NCI-H774 (cell line): ENCODE results near the gene MYO18A.
"Not testable (repeated sequence)": the region's sequence is repeated elsewhere in the genome, so short reads cannot be mapped to it uniquely, and the experiment has no call there.

ENCODE experiments used
- DNase-seq: peaks from one replicate; lab custom pipeline; 2025; lab: John Stamatoyannopoulos, UW

The MYO18A gene

GRCh38 chr17:29107933-29108822 lies 72.0 kb downstream of the MYO18A start:
- DNase-seq, result no peak

- no peak for DNase-seq
Measured at GRCh38 chr17:29107084-29107483, 73.1 kb downstream of the MYO18A start.

GRCh38 chr17:29103341-29103740 lies 76.9 kb downstream of the MYO18A start:
- no peak for DNase-seq

- DNase-seq, result no peak
Measured at GRCh38 chr17:29102741-29103181, 77.4 kb downstream of the MYO18A start.

GRCh38 chr17:29102046-29102445 lies 78.2 kb downstream of the MYO18A start:
- DNase-seq, result no peak

GRCh38 chr17:29100296-29100695 lies 79.9 kb downstream of the MYO18A start:
- DNase-seq, result no peak

- no peak for DNase-seq
Measured at GRCh38 chr17:29099527-29099926, 80.7 kb downstream of the MYO18A start.

GRCh38 chr17:29096094-29096493 lies 84.1 kb downstream of the MYO18A start:
- no peak for DNase-seq

- no peak for DNase-seq
Measured at GRCh38 chr17:29095439-29095838, 84.8 kb downstream of the MYO18A start.

GRCh38 chr17:29094101-29094708 lies 86.0 kb downstream of the MYO18A start:
- no peak for DNase-seq

- DNase-seq, result no peak
Measured at GRCh38 chr17:29093090-29093871, 86.9 kb downstream of the MYO18A start.

GRCh38 chr17:29091606-29092289 lies 88.5 kb downstream of the MYO18A start:
- peak; percentile 36 for DNase-seq

GRCh38 chr17:29090750-29091605 lies 89.2 kb downstream of the MYO18A start:
- DNase-seq, result no peak

GRCh38 chr17:29090108-29090507 lies 90.1 kb downstream of the MYO18A start:
- no peak for DNase-seq

- no peak for DNase-seq
Measured at GRCh38 chr17:29089601-29090044, 90.6 kb downstream of the MYO18A start.

- not testable (repeated sequence) for DNase-seq
Measured at GRCh38 chr17:29088782-29089181, 91.4 kb downstream of the MYO18A start.

GRCh38 chr17:29086628-29087332 lies 93.4 kb downstream of the MYO18A start:
- no peak for DNase-seq

- no peak for DNase-seq
Measured at GRCh38 chr17:29085223-29085622, 95.0 kb downstream of the MYO18A start.

GRCh38 chr17:29084541-29085146 lies 95.6 kb downstream of the MYO18A start:
- DNase-seq, result peak; percentile 87

GRCh38 chr17:29080965-29081364 lies 99.2 kb downstream of the MYO18A start:
- no peak for DNase-seq
